ENCODE measurements around the gene FAAP20.
"Not testable (repeated sequence)": the region's sequence is repeated elsewhere in the genome, so short reads cannot be mapped to it uniquely, and the experiment has no call there.

DNA sequence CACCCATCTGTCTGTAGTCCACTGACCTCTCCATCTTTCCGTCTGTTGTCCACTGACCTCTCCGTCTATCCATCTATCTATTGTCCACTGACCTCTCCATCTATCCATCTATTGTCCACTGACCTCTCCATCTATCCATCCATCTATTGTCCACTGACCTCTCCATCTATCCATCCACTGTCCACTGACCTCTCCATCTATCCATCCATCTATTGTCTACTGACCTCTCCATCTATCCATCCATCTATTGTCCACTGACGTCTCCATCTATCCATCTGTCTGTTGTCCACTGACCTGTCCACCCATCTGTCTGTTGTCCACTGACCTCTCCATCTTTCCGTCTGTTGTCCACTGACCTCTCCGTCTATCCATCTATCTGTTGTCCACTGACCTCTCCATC lies 46.7 kb downstream of the FAAP20 start:
- TF ChIP-seq, protein P1, sequence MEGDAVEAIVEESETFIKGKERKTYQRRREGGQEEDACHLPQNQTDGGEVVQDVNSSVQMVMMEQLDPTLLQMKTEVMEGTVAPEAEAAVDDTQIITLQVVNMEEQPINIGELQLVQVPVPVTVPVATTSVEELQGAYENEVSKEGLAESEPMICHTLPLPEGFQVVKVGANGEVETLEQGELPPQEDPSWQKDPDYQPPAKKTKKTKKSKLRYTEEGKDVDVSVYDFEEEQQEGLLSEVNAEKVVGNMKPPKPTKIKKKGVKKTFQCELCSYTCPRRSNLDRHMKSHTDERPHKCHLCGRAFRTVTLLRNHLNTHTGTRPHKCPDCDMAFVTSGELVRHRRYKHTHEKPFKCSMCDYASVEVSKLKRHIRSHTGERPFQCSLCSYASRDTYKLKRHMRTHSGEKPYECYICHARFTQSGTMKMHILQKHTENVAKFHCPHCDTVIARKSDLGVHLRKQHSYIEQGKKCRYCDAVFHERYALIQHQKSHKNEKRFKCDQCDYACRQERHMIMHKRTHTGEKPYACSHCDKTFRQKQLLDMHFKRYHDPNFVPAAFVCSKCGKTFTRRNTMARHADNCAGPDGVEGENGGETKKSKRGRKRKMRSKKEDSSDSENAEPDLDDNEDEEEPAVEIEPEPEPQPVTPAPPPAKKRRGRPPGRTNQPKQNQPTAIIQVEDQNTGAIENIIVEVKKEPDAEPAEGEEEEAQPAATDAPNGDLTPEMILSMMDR (IDR thresholded peaks at IDR 0.05) = not testable (repeated sequence)
- TF ChIP-seq POLR2AphosphoS5, EP300, POLR2A (IDR thresholded peaks at IDR 0.05): not testable (repeated sequence)

Data from sigmoid colon (tissue), 4 donors.